Midbrain (tissue), 1 donor: Measurements from ENCODE around the gene MAPKAPK5.
"Not testable (repeated sequence)": the region's sequence is repeated elsewhere in the genome, so short reads cannot be mapped to it uniquely, and the experiment has no call there.

Experiments used
- DNase-seq: peaks from one replicate; lab custom pipeline; 2025; lab: John Stamatoyannopoulos, UW

The MAPKAPK5 gene

GRCh38 chr12:111886662-111887545 lies 44.9 kb downstream of the MAPKAPK5 start:
- DNase-seq: no peak

- DNase-seq: no peak
Observed at GRCh38 chr12:111887926-111888745, 46.1 kb downstream of the MAPKAPK5 start.

GRCh38 chr12:111893287-111893686 lies 51.3 kb downstream of the MAPKAPK5 start:
- DNase-seq: no peak

- DNase-seq: no peak
Observed at GRCh38 chr12:111894556-111894955, 52.5 kb downstream of the MAPKAPK5 start.

- DNase-seq: no peak
Observed at GRCh38 chr12:111901182-111901581, 59.2 kb downstream of the MAPKAPK5 start.

GRCh38 chr12:111904446-111904975 lies 62.5 kb downstream of the MAPKAPK5 start:
- DNase-seq: no peak

GRCh38 chr12:111905502-111905901 lies 63.5 kb downstream of the MAPKAPK5 start:
- no peak for DNase-seq

GRCh38 chr12:111907740-111908139 lies 65.7 kb downstream of the MAPKAPK5 start:
- DNase-seq: no peak

GRCh38 chr12:111925171-111925570 lies 83.1 kb downstream of the MAPKAPK5 start:
- DNase-seq: no peak

- no peak for DNase-seq
Observed at GRCh38 chr12:111926631-111927030, 84.6 kb downstream of the MAPKAPK5 start.

GRCh38 chr12:111927346-111927745 lies 85.3 kb downstream of the MAPKAPK5 start:
- DNase-seq: no peak

GRCh38 chr12:111932241-111932640 lies 90.2 kb downstream of the MAPKAPK5 start:
- DNase-seq: no peak

GRCh38 chr12:111936869-111937268 lies 94.8 kb downstream of the MAPKAPK5 start:
- no peak for DNase-seq

GRCh38 chr12:111937429-111937828 lies 95.4 kb downstream of the MAPKAPK5 start:
- no peak for DNase-seq

- no peak for DNase-seq
Observed at GRCh38 chr12:111942557-111942956, 100.5 kb downstream of the MAPKAPK5 start.

- no peak for DNase-seq
Observed at GRCh38 chr12:111943929-111944328, 101.9 kb downstream of the MAPKAPK5 start.

- not testable (repeated sequence) for DNase-seq
Observed at GRCh38 chr12:111950961-111951676, 109.1 kb downstream of the MAPKAPK5 start.
